Endodermal cell (in vitro differentiated cells): ENCODE results near the gene VANGL1. TPM values are rescaled to one million over a fixed set of nuclear protein-coding genes. Genes with fewer than 3 reads are reported as not detected.

Experiments
- DNase-seq: peaks from one replicate; pipeline ENCODE4 v3.0.0-alpha.2; 2017
- H3K27ac ChIP-seq: 2 replicates; pipeline ENCODE4 v1.5.1; 2013; ENCODE audit warnings: mild to moderate bottlenecking, low read depth, low read length, moderate library complexity
- H3K27me3 ChIP-seq: 2 replicates; pipeline ENCODE4 v1.6.1; 2013; ENCODE audit warnings: mild to moderate bottlenecking, low read length, moderate library complexity; ENCODE audit not compliant: insufficient read depth, control insufficient read depth, poor library complexity, severe bottlenecking
- H3K36me3 ChIP-seq: 2 replicates; pipeline ENCODE4 v1.7.0; 2013; ENCODE audit warnings: mild to moderate bottlenecking, low read length, moderate library complexity; ENCODE audit not compliant: control insufficient read depth, insufficient read depth
- H3K4me1 ChIP-seq: one replicate; pipeline ENCODE4 v1.7.0; 2013; ENCODE audit warnings: low read length; ENCODE audit not compliant: control insufficient read depth, insufficient read depth
- H3K4me3 ChIP-seq: 2 replicates; pipeline ENCODE4 v1.5.1; 2013; ENCODE audit warnings: mild to moderate bottlenecking, low read length, moderate library complexity
- H3K9ac ChIP-seq: 2 replicates; pipeline ENCODE4 v1.6.1; 2013; ENCODE audit warnings: mild to moderate bottlenecking, low read length, moderate library complexity; ENCODE audit not compliant: poor library complexity, severe bottlenecking; ENCODE audit errors: extremely low read depth
- H3K9me3 ChIP-seq: 2 replicates; pipeline ENCODE4 v1.6.1; 2013; ENCODE audit warnings: mild to moderate bottlenecking, low read length, moderate library complexity; ENCODE audit not compliant: control insufficient read depth
- H3K27ac Mint-ChIP-seq: 2 replicates; pipeline ENCODE4 v1.8.0; 2020; ENCODE audit warnings: mixed read lengths
- H3K27me3 Mint-ChIP-seq: 2 replicates; pipeline ENCODE4 v1.8.0; 2021; ENCODE audit warnings: mild to moderate bottlenecking, mixed read lengths; ENCODE audit not compliant: insufficient read depth
- H3K36me3 Mint-ChIP-seq: 2 replicates; pipeline ENCODE4 v1.8.0; 2020; ENCODE audit warnings: low read depth, mixed read lengths
- H3K4me1 Mint-ChIP-seq: 2 replicates; pipeline ENCODE4 v1.8.0; 2020; ENCODE audit warnings: mixed read lengths
- H3K4me3 Mint-ChIP-seq: 2 replicates; pipeline ENCODE4 v1.8.0; 2020; ENCODE audit warnings: mild to moderate bottlenecking, moderate library complexity, mixed read lengths
- H3K9me3 Mint-ChIP-seq: 2 replicates; pipeline ENCODE4 v1.8.0; 2020; ENCODE audit warnings: mild to moderate bottlenecking, mixed read lengths
- WGBS, 2 experiments: methylation state at CpG; one replicate each; pipeline versions ENCODE4 v1.1.5 to v1.1.7; 2013; ENCODE audit warnings: missing lambda C conversion rate in 2 of 2, mixed read lengths in 1 of 2; ENCODE audit not compliant: insufficient coverage in 1 of 2, insufficient read length in 1 of 2; 5-methylcytosine and 5-hydroxymethylcytosine counted together
- total RNA-seq, 2 donors: library from RNA; stranded (reverse); fragmentation: NEBNext Ultra II Directional in 1 of 2; extraction: Animal tissue kit (Norgen Biotek cat#: 25700) in 1 of 2; gene quantifications; 2 replicates in 1 of 2; 3 replicates in 1 of 2; pipeline ENCODE4 v1.2.1, GENCODE V29; 2021
- TF ChIP-seq, protein P1 (sequence below): fragments of 200-600 bp; sonication (generic); conservative IDR thresholded peaks from 2 replicates; pipeline ENCODE4 v1.5.0; 2021; ENCODE audit warnings: antibody characterized with exemption, mild to moderate bottlenecking

Gene VANGL1
- total RNA-seq, 2 donors from 2014 or later, result 47.2 to 66.4 TPM

DNA sequence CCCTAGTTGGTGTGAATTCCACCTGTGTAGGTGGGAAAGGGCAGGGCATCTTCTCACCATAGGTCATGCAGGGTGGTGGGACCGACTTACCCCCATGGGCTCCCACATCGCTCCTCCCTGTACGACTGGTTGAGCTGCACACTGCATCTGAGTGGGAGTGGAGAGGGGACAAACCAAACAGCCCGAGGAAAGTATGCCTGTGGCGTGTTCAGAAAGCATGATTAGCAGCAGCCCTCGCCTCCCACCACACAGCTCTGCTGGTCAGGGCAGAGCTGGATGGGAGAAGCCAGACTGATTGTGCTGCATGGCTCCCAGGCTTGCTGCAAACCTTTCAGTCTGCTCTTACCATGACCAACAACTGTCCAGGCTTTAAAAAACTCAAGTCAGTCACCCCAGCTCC lies 24.4 kb downstream of the VANGL1 start:
- peaks cover 92% of the 10 kb centered on the region for H3K36me3 Mint-ChIP-seq
- 63 to 87% methylated on average over 2 to 6 of the region's 6 CpGs for WGBS, 2 experiments
- Histone ChIP-seq H3K27me3 (no peaks in the 10 kb centered on the region), H3K36me3 (peaks cover 98% of the 10 kb centered on the region), H3K9ac (no peak overlapping the region), H3K27ac (no peak overlapping the region), H3K9me3 (peaks cover 6% of the 10 kb centered on the region), H3K4me3 (no peak overlapping the region), H3K4me1 (peaks cover 6% of the 10 kb centered on the region)
- DNase-seq, result no peak
- TF ChIP-seq, protein P1, sequence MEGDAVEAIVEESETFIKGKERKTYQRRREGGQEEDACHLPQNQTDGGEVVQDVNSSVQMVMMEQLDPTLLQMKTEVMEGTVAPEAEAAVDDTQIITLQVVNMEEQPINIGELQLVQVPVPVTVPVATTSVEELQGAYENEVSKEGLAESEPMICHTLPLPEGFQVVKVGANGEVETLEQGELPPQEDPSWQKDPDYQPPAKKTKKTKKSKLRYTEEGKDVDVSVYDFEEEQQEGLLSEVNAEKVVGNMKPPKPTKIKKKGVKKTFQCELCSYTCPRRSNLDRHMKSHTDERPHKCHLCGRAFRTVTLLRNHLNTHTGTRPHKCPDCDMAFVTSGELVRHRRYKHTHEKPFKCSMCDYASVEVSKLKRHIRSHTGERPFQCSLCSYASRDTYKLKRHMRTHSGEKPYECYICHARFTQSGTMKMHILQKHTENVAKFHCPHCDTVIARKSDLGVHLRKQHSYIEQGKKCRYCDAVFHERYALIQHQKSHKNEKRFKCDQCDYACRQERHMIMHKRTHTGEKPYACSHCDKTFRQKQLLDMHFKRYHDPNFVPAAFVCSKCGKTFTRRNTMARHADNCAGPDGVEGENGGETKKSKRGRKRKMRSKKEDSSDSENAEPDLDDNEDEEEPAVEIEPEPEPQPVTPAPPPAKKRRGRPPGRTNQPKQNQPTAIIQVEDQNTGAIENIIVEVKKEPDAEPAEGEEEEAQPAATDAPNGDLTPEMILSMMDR, result no peak
- no peaks in the 10 kb centered on the region for H3K9me3 Mint-ChIP-seq
- H3K4me1 Mint-ChIP-seq, result peaks cover 10% of the 10 kb centered on the region
- H3K27me3 Mint-ChIP-seq, result no peaks in the 10 kb centered on the region
- no peak overlapping the region for H3K4me3 Mint-ChIP-seq
- peak overlapping the region; percentile 67 for H3K27ac Mint-ChIP-seq

DNA sequence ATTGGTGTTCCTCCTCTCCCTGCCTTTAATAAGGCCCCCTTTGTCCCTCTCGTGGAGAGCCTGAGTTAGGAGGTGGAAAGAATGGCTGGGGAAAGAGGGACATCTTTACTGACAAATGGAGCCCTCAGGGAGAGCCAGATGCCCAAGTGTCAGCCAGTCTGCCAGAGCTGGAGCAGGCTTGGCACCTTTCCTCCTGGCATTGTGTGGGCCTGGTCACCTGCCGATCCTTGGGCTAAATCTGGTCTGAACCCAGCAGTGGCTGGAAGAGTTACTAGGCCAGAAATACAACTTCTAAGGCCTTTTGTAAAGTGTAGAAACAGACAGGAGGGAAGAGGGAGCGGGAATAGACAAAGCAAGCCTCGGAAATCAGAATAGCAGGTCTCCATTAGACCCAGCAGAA lies 24.9 kb downstream of the VANGL1 start:
- TF ChIP-seq, protein P1, result no peak
- H3K9me3 Mint-ChIP-seq, result no peaks in the 10 kb centered on the region
- Histone ChIP-seq H3K9me3 (peaks cover 6% of the 10 kb centered on the region), H3K9ac (no peak overlapping the region), H3K4me1 (peaks cover 7% of the 10 kb centered on the region), H3K4me3 (no peak overlapping the region), H3K27me3 (no peaks in the 10 kb centered on the region), H3K36me3 (peaks cover 99% of the 10 kb centered on the region), H3K27ac (no peak overlapping the region)
- no peak for DNase-seq
- no peaks in the 10 kb centered on the region for H3K27me3 Mint-ChIP-seq
- H3K36me3 Mint-ChIP-seq, result peaks cover 93% of the 10 kb centered on the region
- H3K4me1 Mint-ChIP-seq, result peaks cover 14% of the 10 kb centered on the region
- WGBS, 2 experiments, result 95 to 100% methylated on average over 1 to 4 of the region's 4 CpGs
- no peak overlapping the region for H3K4me3 Mint-ChIP-seq
- peak overlapping the region; percentile 65 for H3K27ac Mint-ChIP-seq

DNA sequence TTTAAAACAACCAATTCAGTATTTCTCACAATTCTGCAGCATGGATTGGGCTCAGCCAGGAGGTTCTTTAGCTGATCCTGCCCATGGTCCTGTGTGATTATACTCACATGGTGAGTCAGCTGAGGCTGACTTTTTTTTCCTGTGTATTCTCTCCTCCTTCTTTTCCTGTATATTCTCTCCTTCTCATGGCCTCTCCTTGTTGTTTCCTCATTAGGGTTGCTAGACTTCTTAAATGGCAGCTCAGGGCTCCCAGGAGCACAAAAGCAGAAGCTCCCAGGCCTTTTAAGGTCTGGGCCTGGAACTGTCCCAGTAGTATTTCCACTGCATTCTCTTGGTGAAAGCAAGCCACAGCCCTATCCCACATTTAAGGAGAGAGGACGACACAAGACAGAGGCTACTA lies 26.8 kb downstream of the VANGL1 start:
- Mint-ChIP-seq H3K27ac (peak overlapping the region; percentile 76), H3K36me3 (peaks cover 89% of the 10 kb centered on the region), H3K4me3 (no peak overlapping the region), H3K9me3 (no peaks in the 10 kb centered on the region), H3K4me1 (peaks cover 16% of the 10 kb centered on the region), H3K27me3 (no peaks in the 10 kb centered on the region)
- TF ChIP-seq, protein P1, result no peak
- no peak overlapping the region for H3K9ac ChIP-seq
- H3K36me3 ChIP-seq, result peaks cover 98% of the 10 kb centered on the region
- no peaks in the 10 kb centered on the region for H3K27me3 ChIP-seq
- H3K9me3 ChIP-seq, result peaks cover 6% of the 10 kb centered on the region
- no peak overlapping the region for H3K27ac ChIP-seq
- no peak for DNase-seq
- 80% methylated on average over 1 of the region's 1 CpG; no CpG with 5 or more reads in 1 of the 2 experiments for WGBS, 2 experiments
- H3K4me3 ChIP-seq, result no peak overlapping the region
- H3K4me1 ChIP-seq, result peaks cover 7% of the 10 kb centered on the region
